ENCODE data around the gene NPAS1.
"Not testable (repeated sequence)": the region's sequence is repeated elsewhere in the genome, so short reads cannot be mapped to it uniquely, and the experiment has no call there.

Gene NPAS1

DNA sequence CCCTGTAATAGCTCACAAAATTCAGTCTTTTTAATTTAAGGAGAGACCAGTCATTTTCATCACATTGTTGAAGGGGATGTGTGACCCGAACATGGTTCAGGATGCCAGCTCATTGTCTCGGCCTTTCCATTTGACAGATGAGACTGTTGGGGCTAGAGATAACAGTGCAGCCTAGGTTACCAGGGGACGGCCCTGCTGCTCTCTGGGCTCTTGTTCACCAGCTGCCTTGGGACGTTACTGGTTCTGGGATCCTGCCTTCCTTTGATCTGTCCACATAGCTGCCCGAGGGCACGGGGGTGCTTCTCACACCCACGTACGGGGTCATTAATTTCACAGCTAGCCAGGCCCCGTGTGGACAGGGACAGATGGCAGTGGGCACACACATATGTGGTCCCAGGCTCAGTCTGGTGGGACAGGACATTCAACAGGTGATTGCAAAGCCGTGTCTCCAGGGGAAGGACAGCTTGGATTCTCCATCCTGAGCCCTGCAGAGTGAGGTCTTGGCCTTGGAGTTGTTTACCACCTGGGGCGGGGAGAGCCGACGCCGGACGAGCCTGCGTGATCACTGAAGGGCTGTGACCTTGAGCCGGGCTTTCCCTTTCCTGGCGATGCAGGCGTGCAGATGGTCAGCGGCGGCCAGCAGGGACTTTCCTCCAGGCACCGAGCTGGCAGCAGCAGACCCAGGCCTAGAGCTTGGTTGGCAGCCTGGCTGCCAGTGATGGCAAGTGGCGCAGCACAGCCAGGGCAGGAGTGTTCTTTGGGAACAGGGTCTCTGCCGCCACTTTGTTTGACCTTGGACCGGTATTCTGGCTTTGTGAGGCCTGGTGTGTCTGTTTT is 26.7 kb upstream of the NPAS1 start:
- no peak for DNase-seq

DNA sequence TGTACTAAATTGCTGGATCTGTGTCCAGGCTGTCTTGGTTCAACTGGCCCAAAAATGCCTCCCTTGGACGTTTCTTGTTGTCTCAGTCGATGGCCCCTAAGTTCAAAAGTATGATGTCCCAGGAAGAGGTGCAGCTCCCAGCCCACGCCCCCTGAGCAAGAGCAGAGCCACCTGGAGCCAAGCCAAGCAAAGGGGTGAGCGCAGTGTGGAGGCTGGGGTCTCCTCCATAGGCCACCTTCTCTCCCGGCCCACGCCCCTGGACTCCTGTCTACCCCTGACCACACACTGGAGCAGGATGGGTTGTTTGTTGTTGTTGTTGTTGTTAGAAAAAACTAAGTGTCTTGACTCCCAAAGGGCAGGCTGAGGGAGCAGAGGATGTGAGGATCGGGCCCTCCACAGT is 26.0 kb upstream of the NPAS1 start:
- no peak for DNase-seq

DNA sequence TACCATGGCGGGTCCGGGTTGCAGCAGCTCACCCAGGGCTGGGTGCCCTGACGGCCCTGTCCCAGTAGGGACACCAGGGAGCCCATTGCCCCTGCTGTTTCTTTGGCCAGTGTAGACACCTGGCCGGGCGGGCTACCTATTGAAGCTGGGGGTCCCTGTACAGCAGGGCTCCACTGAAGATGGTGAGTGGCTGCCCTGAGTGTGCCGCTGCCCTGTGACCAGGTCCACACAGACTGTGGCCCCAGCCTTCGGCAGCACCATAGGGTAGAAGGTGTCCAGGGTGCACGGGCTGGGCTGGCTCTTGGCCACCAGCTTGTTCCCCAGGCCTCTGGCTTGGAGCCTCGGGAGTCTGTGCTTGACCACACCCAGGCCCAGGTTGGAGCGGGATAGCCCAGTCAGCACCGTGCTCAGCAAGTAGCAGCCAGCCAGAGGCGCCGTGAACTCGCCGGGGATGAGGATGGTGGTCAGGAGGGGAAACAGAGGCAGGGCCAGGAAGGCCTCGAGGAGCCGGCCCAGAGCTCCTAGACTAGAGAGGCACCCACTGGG is 25.4 kb upstream of the NPAS1 start:
- no peak for DNase-seq

DNA sequence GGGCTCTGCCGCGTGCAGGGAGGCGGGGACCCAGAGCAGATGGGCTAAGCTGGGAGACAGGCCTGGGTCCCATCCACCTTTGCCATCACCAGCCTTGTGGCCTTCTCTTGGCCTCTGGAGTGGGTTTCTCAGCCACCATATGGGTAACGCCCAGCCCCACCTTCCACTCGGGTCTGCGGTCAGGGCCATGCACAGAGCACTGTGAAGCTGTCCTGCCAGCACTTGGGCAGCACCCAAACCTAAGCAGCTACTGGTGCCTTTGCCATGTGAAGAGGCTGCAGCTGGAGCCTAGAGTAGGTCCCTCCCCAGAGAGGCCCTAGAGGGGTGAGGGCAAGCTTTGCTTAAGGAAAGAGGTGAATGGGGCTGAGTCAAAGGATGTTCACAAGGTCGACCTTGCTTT is 24.1 kb upstream of the NPAS1 start:
- no peak for DNase-seq

DNA sequence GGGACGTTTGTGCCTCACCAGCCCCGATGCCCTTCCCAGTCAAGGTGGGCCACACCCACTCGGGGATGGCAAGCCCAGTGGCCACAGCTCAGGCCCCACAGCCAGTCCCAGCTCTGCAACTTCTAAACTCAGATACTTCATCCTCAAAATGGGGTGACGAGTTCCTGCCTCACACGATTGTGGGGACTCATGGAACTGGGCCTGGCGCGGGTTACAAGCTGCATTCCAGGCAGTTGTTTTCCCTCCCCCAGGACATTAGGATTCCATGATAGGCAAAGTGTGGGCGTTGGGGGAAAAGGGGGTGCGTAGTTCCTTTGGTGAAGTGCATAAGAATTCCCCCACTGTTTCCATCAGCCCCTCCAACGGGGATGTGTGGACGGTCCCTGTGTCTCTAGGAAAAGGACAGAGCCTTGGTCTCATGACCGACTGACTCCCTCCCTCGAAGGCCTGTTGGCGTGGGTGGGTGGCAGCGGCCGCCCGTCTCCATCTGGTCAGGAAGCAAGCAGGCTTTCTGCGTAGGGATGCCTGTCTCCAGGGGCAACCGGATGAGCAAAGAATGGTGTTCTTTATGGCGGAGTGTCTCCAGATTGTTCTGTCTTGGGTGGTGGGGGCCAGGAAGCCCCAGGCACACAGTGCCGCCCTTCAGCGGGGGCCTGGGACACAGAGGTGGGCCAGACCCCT is 21.1 kb upstream of the NPAS1 start:
- DNase-seq = no peak

DNA sequence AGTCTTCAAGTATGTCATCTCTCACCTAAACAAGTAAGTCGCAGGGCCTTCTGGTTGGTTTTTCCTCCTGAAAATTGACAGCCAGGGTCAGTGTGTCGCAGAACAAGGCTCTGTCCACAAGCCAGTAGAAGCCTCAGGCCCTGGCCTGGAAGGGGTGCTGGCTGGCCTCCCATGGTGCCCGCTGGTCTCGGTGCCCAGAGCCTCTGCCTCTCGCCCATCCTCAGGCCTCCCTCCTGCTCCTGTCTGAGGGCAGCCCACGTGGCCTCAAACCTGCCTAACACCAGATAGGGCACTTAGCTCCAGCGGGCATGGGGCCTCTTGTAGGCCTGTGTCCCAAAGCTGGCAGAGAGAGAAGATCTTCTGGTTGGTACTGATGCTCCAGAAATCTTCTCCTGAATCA is 20.3 kb upstream of the NPAS1 start:
- DNase-seq = no peak

DNA sequence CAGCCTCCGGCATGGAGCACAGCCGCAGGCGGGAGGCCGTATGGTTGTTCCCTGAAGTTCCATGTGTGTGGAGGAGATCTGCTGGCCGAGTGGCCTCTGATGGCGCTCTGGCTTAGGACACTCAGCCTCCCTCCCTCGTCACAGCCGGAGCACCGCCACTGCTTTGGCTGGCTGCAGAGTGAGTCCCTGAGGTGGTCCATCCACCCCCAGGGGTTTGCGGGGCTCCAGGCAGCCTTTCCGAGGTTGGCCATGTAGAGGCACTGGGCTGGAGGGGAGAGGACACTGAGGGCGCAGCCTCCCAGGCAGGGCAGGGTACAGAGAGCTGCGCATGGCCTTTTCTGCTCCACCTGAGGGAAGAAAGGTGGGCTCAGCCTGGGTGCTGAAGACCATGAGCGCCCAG is 19.8 kb upstream of the NPAS1 start:
- no peak for DNase-seq

DNA sequence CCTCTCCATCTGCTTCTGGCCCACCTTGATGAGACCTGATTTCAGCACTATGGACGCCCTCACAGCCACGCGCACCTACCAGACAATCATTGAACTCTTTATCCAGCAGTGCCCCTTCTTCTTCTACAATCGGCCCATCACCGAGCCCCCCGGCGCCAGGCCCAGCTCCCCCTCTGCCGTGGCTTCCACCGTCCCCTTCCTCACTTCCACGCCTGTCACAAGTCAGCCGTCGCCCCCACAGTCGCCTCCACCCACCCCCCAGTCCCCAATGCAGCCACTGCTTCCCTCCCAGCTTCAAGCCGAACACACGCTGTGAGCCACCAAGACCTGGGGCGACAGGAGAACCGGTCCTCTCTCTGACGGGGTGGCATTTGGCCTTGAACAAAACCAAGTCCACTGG is 19.3 kb upstream of the NPAS1 start:
- no peak for DNase-seq

DNA sequence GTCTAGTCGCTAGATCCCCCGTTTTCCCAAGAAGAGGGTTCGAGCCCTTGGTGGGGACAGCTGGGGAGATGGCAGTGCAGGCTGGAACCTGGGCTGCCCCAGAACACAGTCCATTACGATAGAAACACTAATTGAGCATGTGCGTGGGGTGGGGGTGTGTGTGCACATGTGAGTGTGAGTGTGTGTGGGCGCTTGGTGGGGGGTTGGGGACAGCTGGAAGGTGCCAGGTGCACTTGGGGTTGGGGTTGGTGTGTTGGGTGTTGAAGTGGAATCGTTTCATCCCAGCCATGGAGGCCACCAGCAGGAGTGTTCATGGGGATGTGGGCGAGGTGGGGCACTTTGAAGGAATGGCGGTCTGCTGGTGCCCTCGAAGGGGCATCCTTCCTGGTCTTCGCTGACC is 18.1 kb upstream of the NPAS1 start:
- DNase-seq = no peak

DNA sequence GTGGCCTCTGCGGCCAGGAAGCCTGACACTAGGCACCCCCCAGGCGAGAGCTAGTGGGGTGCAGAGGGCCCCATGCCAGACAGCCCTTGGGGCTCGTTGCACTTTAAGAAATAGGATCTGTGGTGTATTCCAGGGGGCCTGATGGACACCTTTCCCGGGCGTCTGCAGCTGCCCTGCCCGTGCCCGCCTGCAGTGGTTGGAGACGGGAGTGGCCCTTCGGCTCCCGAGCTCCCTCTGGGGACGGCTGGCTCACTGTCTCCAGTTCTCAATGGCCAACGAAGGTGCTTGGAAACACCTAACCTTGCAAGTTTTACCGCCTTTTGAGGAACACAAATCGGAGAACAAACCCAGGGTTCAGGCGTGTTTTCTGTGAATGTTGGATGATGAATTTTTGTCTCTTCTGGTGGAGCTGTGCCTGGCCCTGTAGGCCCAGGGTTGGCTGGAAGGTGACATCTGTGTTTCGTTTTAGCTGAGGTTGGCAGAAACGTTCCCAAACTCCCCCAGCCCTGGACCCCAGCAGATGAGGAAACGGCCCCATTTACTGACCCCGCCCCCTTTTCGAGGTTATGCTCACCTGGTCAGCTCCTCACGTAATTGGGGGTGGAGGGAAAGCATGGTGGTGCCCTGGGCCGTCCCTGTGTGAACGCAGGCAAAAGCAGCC is 17.4 kb upstream of the NPAS1 start:
- DNase-seq = no peak

DNA sequence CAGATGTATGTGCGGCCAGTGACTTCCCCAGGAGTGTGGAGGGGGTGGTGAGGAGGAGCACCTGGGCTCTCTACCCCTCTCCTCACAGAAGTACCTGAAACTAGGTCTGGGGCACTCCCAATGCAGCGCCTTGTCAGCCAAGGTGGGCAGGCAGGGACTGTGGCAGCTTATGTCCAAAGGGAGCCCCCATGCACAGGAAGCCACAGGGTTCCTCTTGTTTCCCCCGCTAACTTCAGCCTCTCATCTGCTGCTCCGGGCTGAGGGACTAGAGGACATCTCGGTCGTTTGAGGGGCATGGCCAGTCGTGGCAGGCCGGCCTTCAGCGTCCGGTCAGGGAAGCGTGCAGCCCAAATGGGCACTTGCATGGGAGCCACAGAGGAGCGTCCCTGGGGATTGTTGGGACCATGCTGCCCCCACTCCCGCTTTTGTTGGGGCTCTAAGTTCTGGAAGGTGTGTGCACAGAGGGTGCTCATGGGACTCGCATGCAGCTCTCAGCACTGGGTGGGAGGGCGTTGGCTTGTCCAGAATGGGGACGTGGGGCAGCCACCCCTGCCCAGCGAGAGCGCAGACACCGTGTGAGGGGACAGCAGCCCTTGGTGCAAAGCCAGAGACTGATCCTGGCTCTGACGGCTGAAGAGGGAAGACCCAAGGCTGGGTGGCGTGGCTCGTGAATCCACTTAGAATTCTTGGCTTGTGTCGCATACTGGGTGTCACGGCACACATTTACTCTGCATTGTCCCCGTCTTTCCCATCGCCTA is 16.6 kb upstream of the NPAS1 start:
- no peak for DNase-seq

DNA sequence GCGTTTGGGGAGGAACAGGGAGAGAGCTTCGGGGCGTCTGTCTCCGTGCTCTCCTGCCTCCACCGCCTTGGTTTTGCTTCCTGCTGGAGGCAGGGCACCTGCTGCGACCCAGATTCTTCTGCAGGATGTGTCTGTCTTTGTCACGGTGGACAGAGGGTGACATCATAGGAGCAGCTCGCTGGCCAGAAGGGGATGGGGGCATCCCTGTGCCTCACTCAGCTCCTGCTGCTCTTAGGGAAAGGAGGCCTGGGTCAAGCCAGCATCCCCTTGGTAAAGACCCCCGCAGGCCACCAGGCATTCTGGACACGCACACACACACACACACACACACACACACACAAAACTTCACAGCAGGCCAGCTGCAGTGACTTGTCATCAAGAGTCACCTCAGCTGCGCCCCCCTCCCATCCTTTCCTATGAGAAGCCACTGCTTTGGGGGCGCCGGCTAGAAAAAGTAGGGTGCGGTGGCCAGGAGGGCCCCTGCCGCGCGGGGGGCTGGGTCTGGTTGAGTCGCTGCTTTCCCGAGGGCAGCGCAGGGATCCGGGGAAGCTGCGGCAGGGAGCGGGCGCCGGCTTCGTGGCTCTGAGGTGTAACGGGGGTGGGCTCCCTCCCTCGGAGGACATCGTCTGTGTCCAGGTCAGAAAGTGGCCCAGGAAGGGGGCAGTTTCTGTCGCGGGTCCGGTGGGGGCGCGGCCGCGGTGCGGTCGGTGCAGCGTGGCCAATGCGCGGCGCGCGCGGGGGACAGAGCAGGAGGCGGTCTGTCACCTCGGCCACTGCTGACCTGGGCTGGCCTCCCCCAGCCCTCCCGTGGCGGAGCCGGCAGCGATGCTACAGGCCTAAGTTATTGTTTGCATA is 15.8 kb upstream of the NPAS1 start:
- DNase-seq = no peak

DNA sequence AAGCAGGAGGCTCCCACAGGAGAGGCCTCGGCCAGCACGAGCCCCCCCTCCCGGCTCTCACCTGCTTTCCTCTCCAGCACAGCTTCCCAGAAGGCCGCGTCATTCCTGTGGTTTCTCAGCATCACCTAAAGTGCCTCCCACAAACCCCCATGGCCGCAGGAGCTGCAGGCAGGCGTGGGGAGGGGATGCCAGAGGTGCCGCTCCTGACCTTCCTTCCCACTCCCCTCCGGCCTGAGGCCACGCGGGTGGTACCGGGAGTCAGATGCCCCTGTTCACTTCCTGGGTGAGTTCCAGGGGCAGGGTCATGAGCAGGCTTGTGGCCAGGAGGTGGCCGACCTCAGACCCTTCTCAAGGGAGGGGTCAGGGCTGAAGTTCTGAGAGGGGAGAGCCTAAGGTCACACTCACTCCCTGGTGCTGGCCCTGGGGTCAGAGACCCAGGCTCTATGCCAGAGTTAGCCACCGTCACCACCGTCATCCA is 14.4 kb upstream of the NPAS1 start:
- DNase-seq = no peak

DNA sequence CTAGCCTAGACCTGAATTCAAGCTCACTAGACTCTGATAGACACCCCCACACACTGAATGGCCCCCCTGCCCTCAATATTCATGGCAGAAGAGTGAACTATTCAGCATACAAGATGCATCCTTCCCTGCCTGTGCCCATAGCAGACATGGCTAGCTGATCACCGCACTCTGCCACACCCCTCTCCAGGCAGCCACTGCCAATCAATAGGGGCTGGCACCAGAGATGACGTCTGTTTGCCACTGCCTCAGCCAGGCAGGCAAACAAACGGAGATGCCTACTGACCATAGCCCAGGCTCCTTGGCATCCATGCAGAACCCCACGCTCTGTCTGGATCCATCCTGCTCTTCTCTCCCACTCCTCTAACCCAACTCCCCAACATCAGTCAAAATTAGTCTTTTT is 13.8 kb upstream of the NPAS1 start:
- no peak for DNase-seq

DNA sequence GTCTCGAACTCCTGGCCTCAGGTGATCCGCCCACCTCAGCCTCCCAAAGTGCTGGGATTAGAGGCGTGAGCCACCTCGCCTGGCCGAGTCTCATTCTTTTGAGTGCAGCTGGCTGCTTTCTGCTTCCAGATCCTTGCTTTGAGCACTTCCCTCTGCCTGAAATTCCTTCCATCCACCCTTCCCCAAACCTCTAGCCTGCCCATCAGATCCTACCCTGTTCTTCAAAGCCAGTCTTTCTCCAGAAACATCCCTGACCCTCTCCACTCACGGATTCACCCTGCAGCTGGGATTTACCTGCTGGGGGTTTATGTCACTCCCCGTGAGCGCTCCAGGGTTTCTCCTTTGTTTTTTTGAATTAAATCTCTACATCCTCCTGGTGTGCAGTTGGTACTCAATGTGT is 13.1 kb upstream of the NPAS1 start:
- no peak for DNase-seq

DNA sequence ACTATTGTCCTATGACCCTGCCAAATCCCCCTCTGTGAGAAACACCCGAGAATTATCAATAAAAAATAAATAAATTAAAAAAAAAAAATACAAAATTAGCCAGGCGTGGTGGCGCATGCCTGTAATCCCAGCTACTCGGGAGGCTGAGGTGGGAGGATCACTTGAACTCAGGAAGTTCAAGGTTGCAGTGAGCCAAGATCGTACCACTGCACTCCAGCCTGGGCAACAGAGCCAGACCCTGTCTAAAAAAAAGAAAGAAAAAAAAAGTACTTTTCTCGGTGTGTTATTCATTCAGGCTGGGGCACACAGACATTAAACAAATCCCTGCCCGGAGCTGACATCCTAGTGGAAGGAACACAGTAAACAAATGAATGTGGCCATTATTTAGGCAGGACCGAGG is 9.1 kb upstream of the NPAS1 start:
- not testable (repeated sequence) for DNase-seq

DNA sequence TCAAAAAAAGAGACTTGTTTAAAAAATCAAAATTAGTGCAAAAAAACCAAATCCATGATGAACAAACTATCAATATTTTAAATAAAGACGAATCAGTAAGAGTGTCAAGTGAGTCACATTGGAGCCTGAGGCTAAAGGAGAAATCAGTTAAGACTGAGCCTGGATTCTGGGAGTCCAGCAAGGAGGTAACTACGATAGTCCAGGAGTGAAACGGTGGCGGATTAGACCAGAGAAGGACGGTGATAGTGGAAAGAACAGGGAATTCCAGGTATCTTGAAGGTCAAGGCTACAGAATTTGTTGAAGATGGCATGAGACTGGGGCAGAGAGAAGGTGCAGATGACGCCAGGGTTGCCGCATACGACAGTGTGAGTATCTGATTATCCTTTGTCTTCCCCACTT is 7.0 kb upstream of the NPAS1 start:
- no peak for DNase-seq

DNA sequence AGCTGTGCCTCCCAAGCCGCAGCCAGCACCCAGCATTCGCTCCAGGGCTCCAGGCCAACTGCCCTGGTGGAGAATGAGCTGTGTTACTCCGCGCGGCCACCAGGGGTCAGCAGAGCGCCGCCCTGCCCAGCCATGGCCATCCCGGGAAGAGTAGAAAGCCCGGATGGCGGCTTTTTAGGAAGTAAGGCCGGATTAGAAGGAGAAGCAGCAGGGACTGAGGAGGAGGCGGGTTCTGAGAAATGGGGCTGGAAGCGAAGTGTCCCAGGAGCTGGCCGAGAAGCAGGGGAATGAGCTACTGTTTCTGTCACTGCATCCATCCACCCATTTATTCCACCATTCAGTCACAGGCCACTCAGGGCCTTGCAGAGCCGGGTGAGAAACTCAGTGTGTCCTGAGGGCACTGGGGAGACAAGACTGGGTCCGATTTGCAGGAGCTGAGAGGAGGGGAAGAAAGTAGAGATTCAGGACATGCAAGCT is 6.6 kb upstream of the NPAS1 start:
- DNase-seq = peak; percentile 84

DNA sequence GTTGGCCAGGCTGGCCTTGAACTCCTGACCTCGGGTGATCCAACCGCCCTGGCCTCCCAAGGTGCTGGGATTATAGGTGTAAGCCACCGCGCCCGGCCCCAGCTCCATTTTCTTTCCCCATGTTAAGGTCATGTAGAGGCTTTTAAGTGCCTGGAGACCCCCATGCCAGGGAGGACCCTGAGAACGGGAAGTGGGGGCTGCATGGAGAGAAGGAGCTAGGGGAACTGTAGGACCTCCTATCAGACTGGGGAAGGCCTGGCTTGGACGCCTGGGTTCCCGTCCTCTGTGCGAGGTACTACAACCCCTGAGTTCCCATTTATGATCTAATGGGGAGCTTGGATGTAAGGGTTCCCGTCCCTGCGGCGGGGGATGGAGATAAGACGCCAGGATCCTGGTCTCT is 714 bp upstream of the NPAS1 start:
- DNase-seq = no peak

DNA sequence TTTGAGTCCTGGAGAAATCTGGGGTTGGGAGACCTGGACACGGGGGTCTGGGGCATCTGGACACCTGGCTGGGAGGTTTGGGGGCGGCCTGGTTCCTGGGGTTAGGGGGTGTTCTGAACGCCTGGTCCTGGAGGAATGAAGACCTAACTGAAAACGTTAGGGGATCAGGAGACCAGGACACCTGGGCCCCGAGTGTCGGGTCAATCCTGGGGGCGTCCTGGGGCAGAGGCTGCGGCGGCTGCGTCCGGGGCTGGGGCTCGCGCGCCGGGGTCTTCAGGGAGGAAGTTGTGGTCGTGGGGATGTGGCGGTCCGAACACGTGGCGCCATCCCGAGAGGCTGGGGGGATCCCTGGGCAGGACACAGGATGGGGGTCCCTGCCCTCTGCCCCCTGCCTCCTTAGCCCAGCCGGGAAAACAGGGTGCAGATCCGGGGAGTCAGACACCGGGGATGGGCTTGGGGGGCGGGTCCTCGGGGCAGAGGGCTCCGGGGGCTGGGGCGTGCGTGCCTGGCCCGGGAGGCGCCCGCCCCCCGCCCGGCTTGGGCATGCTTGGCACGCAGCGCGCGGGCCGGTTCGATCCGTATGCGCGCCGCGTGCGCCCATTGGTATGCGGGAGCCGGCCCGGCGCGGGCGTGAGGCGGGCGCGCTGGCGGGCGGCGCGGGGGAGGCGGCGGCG is 632 bp downstream of the NPAS1 start:
- DNase-seq = no peak

DNA sequence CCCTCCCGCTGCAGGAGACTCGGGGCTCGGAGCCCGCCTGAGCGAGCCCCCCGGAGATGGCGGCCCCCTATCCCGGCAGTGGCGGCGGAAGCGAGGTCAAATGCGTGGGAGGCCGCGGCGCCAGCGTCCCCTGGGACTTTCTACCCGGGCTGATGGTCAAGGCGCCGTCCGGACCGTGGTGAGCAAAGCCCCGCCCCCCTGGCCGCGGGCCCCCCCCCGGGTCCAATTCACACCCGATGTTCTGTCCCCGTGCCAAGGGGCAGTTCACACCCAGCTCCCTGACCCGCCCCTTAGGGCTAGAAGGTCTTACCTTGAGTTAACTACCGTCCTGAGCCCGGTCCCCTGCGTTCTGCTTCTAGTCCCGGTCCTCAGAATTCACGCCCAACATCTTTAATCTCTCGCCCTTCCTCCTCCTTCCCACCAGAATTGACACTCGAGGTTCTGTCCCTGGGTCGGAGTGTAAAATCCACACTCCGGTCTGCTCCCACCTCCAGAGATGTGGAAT is 1.4 kb downstream of the NPAS1 start:
- no peak for DNase-seq
